Heart right ventricle (tissue), 16 donors: ENCODE results near the gene IGF1R. TPM values are rescaled to one million over a fixed set of nuclear protein-coding genes. Genes with fewer than 3 reads are reported as not detected.

ENCODE experiments used
- ATAC-seq, 8 donors: fragments of 200-7000 bp; cut with Tn5 transposase; one replicate each; pipeline ENCODE4 v1.9.1; 2020; ENCODE audit warnings: mild to moderate bottlenecking in 8 of 8, moderate library complexity in 8 of 8, moderate number of reproducible peaks in 1 of 8
- DNase-seq, 2 donors: peaks; one replicate each; pipeline ENCODE4 v3.0.0-alpha.2; 2020
- H3K27ac ChIP-seq, 10 donors: fragments of 200-600 bp; sonication (generic) in 2 of 10; one replicate each; pipeline versions ENCODE4 v1.5.0 to v1.8.0; 2020 to 2022; ENCODE audit warnings: mild to moderate bottlenecking in 3 of 10
- H3K27me3 ChIP-seq, 7 donors: fragments of 200-600 bp; one replicate each; pipeline ENCODE4 v1.8.0; 2021 to 2022; ENCODE audit warnings: mild to moderate bottlenecking in 2 of 7
- H3K36me3 ChIP-seq, 9 donors: fragments of 200-600 bp; sonication (generic) in 1 of 9; one replicate each; pipeline versions ENCODE4 v1.5.0 to v1.8.0; 2020 to 2022; ENCODE audit warnings: mild to moderate bottlenecking in 2 of 9
- H3K4me1 ChIP-seq, 9 donors: fragments of 200-600 bp; sonication (generic) in 1 of 9; one replicate each; pipeline versions ENCODE4 v1.5.0 to v1.8.0; 2020 to 2022; ENCODE audit warnings: mild to moderate bottlenecking in 4 of 9
- H3K4me3 ChIP-seq, 10 donors: fragments of 200-600 bp; sonication (generic) in 2 of 10; one replicate each; pipeline versions ENCODE4 v1.5.0 to v1.8.0; 2020 to 2022; ENCODE audit warnings: mild to moderate bottlenecking in 7 of 10, moderate library complexity in 2 of 10
- H3K9me3 ChIP-seq, 11 donors: fragments of 200-600 bp in 10 of 11; sonication (generic) in 2 of 11; one replicate each; pipeline versions ENCODE4 v1.5.0 to v1.8.0; 2013 to 2022; ENCODE audit warnings: mild to moderate bottlenecking in 2 of 11, control low read depth in 1 of 11, moderate library complexity in 1 of 11
- CTCF ChIP-seq, 9 donors: fragments of 200-600 bp; sonication (generic) in 2 of 9; IDR thresholded peaks; one replicate each; pipeline versions ENCODE4 v1.5.0 to v1.8.0; 2021 to 2022; ENCODE audit warnings: antibody characterized with exemption in 9 of 9, mild to moderate bottlenecking in 5 of 9, moderate library complexity in 1 of 9
- WGBS, 2 donors: extraction: QIAGEN DNeasy Blood & Tissue Kit; methylation state at CpG; one replicate each; pipeline ENCODE4 v1.1.7; 2013; ENCODE audit warnings: inconsistent platforms in 1 of 2; 5-methylcytosine and 5-hydroxymethylcytosine counted together
- intact Hi-C, 10 donors: fragments of 100-400 bp; cut with DNase I; formaldehyde crosslinking; loops; one replicate each; pipeline versions ENCODE4 v1.11.1 to v1.14.2; 2022
- polyA plus RNA-seq, 2 donors: library from polyadenylated mRNA; stranded (reverse); fragments of 200-250 nt; gene quantifications; one replicate each; pipeline ENCODE4 v1.2.3, GENCODE V29; 2013
- total RNA-seq, 10 donors: library from RNA; stranded (reverse); fragmentation: NEBNext Ultra II Directional in 3 of 10; extraction: Animal tissue kit (Norgen Biotek cat#: 25700) in 3 of 10; gene quantifications; one replicate each; pipeline versions ENCODE4 v1.2.1 to v1.2.4, GENCODE V29; 2021 to 2023
- donor health status: Arrhythmogenic right ventricular cardiomyopathy.
- donor health status: ischemic (EF 13 %, LVEDD 7.1; RV severe dilation, severe dysfunction).
- donor health status: healthy with polysubstance abuse.
- donor health status: DM: no; HTN: yes; CAD: no.
- donor health status: DM: no; HTN: no; CAD: no.
- donor health status: ischemic (EF 25% LVEDD 6.9; RV normal size, moderate dysfunction).
- donor health status: ischemic (EF 25% LVEDD 5.7; RV mildly dilated, moderate dysfunction).
- donor health status: healthy.
- donor health status: DM: yes; HTN: yes; CAD: no.
- donor health status: Ischemic cardiomyopathy.
- donor health status: ischemic (EF 35%, LVEDD 5.7; RV mildly dilated, moderate dysfunction).
- donor health status: nonischemic (EF 11% LVEDD 7.7; RV severe dilation, severe dysfunction).
- donor health status: DM: yes; HTN: yes; CAD: no.
- donor health status: PGD.
- donor health status: ischemic (EF 29% LVEDD 5.4; RV normal size, mild dysfunction).
- donor health status: nonischemic (EF 23%, LVEDD 6.1; RV moderate dilation, normal function).

IGF1R gene
- total and polyA plus RNA-seq, 12 donors: 3.4 to 88.2 (median 45.9) TPM

- H3K4me3 ChIP-seq: no peak overlapping the region
- H3K27me3 ChIP-seq: no peaks in the 10 kb centered on the region
- no peaks in the 10 kb centered on the region for H3K36me3 ChIP-seq
- H3K27ac ChIP-seq: no peak overlapping the region
- DNase-seq: no peak
- TF ChIP-seq CTCF (IDR thresholded peaks at IDR 0.05): no peak
- H3K9me3 ChIP-seq: peaks cover 0 to 4% (median 0%) of the 10 kb centered on the region in 11 donors
- H3K4me1 ChIP-seq: peaks cover 2 to 65% (median 33%) of the 10 kb centered on the region in 9 donors
- 67% methylated on average over 6 of the region's 6 CpGs for WGBS, 2 donors
- no peak for ATAC-seq
- intact Hi-C loops: loop anchor here in 2 of 10 donors (5.0 kb wide), 2 partner anchors 35 to 45 kb away; no protein-coding TSS in a partner anchor
These were observed 194.0 kb downstream of the IGF1R start for GRCh38 chr15:98842192-98842972.

- peaks cover 2 to 65% (median 33%) of the 10 kb centered on the region in 9 donors for H3K4me1 ChIP-seq
- H3K27me3 ChIP-seq: no peaks in the 10 kb centered on the region
- no peaks in the 10 kb centered on the region for H3K36me3 ChIP-seq
- WGBS, 2 donors: 78 to 80% methylated on average over 4 of the region's 4 CpGs
- no peak overlapping the region for H3K4me3 ChIP-seq
- ATAC-seq: no peak
- intact Hi-C loops: loop anchor here in 2 of 10 donors (5.0 kb wide), 2 partner anchors 36 to 46 kb away; no protein-coding TSS in a partner anchor
- no peak overlapping the region for H3K27ac ChIP-seq
- DNase-seq: no peak
- H3K9me3 ChIP-seq: no peaks in the 10 kb centered on the region
- no peak for TF ChIP-seq CTCF (IDR thresholded peaks at IDR 0.05)
These were observed 194.6 kb downstream of the IGF1R start for GRCh38 chr15:98842973-98843285.

GRCh38 chr15:98843844-98844243 lies 195.5 kb downstream of the IGF1R start:
- no peak for TF ChIP-seq CTCF (IDR thresholded peaks at IDR 0.05)
- H3K27me3 ChIP-seq: no peaks in the 10 kb centered on the region
- intact Hi-C loops: loop anchor here in 2 of 10 donors (5.0 kb wide), 2 partner anchors 37 to 47 kb away; no protein-coding TSS in a partner anchor
- 85 to 87% methylated on average over 4 of the region's 4 CpGs for WGBS, 2 donors
- no peak overlapping the region for H3K27ac ChIP-seq
- ATAC-seq: no peak
- peaks cover 2 to 58% (median 28%) of the 10 kb centered on the region in 9 donors for H3K4me1 ChIP-seq
- no peaks in the 10 kb centered on the region for H3K9me3 ChIP-seq
- H3K36me3 ChIP-seq: no peaks in the 10 kb centered on the region
- DNase-seq: no peak
- H3K4me3 ChIP-seq: no peak overlapping the region

GRCh38 chr15:98844261-98844660 lies 195.9 kb downstream of the IGF1R start:
- 64 to 65% methylated on average over 3 of the region's 3 CpGs for WGBS, 2 donors
- peaks cover 2 to 57% (median 31%) of the 10 kb centered on the region in 9 donors for H3K4me1 ChIP-seq

More at GRCh38 chr15:98844261-98844660, 195.9 kb downstream of the IGF1R start:
- Histone ChIP-seq H3K36me3 (no peaks in the 10 kb centered on the region), H3K9me3 (no peaks in the 10 kb centered on the region), H3K27me3 (no peaks in the 10 kb centered on the region), H3K27ac (no peak overlapping the region), H3K4me3 (no peak overlapping the region)
- no peak for TF ChIP-seq CTCF (IDR thresholded peaks at IDR 0.05)
- no peak for ATAC-seq
- intact Hi-C loops: loop anchor here in 2 of 10 donors (5.0 kb wide), 2 partner anchors 37 to 47 kb away; no protein-coding TSS in a partner anchor
- DNase-seq: no peak
